HG02610 (cell line): ENCODE results near the gene TEC.

Source experiments
- ATAC-seq: cut with Tn5 transposase; IDR thresholded peaks from one replicate; pipeline ENCODE4 v1.9.1; 2021; ENCODE audit warnings: mild to moderate bottlenecking, moderate library complexity; ENCODE audit not compliant: unreplicated experiment

TEC gene

DNA sequence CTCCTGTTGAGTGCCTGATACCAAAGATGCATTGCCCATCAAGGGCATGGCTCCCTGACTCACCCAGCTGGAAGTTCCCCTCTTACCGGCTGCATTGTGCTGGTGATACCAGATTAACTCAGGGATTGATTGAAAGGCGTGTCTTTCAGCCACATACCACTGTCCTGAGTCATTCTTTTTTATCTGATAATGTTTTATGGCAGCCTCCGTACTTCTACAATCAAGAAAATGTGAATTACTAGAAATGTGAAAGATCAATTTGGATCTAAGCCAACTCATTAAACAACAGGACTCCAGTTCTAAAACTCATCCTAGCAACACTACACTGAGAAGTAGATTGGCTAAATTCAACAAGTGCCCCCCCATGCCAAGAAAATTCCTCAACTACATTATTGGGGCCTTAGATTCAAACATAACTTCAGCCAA is 175.6 kb downstream of the TEC start:
- no peak for ATAC-seq

GRCh38 chr4:48090621-48091020 is 179.0 kb downstream of the TEC start:
- ATAC-seq, result no peak

DNA sequence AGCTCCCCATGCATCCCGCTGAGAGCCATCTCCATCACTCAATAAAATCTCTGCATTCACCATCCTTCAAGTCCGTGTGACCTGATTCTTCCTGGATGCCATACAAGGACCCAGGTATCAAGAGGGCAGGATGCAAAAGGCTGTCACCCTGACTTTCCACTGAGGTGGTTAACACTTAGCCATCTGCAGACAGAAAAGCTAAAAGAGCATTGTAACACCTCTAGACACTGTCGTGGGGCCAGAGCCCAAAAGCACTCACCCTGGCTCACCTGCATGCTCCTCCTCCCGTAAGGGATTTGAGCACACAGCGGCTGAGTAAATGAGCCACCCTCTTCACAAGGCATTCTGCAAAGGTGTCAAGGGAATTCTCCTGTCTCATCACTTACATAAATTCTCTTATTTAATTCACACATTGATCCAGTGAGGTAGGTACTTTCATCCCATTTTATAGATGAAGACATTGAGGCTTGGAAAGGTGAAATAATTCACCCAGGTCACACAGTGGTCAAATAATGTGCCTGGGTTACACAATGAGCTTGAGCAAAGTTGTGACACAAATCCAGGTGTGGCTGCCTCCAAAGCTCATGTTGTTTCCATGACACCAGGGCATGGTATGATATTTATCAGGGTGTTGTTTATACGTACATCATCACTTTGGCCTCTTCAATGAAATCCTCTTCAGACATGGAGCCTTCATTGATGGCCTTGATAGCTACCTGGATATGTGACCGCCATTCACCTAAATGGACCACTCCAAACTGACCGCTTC is 183.6 kb downstream of the TEC start:
- no peak for ATAC-seq
